ENCODE data around the gene GATA5.

DNA sequence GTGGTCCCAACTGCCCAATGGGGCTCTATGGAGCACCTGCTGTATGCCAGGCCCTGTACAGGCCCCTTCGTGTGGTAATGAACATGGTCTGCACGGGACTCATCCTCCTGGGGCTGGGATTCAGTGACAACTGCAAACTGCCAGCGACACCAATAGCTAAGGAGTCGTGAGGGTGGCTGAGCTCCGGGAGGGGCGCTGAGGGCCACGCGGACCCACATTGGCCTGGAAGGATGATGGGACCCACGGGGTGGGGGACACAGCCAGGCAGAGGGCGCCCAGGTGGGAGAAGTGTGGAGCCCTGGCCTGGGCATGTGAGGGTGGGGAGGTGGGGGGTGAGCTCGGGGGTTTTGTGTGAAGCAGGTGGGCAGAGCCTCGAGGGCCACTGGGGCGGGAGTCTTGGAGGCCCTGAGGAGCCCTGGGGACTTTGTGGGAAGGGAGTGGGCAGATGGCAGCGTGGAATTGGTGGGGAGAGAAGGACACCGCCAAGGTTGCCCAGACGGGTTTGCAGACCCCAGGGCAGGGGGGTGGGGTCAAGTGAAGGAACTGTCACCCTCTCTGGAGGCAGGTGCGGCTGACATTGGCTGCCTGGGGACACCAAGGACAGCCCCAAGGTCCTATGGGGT is 22.5 kb downstream of the GATA5 start:
- TF ChIP-seq, protein P1, sequence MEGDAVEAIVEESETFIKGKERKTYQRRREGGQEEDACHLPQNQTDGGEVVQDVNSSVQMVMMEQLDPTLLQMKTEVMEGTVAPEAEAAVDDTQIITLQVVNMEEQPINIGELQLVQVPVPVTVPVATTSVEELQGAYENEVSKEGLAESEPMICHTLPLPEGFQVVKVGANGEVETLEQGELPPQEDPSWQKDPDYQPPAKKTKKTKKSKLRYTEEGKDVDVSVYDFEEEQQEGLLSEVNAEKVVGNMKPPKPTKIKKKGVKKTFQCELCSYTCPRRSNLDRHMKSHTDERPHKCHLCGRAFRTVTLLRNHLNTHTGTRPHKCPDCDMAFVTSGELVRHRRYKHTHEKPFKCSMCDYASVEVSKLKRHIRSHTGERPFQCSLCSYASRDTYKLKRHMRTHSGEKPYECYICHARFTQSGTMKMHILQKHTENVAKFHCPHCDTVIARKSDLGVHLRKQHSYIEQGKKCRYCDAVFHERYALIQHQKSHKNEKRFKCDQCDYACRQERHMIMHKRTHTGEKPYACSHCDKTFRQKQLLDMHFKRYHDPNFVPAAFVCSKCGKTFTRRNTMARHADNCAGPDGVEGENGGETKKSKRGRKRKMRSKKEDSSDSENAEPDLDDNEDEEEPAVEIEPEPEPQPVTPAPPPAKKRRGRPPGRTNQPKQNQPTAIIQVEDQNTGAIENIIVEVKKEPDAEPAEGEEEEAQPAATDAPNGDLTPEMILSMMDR (IDR thresholded peaks at IDR 0.05; ENCODE audit: low read length): no peak
- TF ChIP-seq EZH2 (IDR thresholded peaks at IDR 0.05; ENCODE audit: borderline replicate concordance, low read length): no peak
